AG09319 (cell line): Measurements from ENCODE around the gene HSF5.

Source experiments
- DNase-seq: peaks from one replicate; pipeline ENCODE4 v3.0.0-alpha.2; 2010; ENCODE audit warnings: low read depth; ENCODE audit errors: extremely low read depth
- CTCF ChIP-seq: IDR thresholded peaks from 2 replicates; pipeline ENCODE4 v1.5.1; 2011; ENCODE audit warnings: low read depth, mild to moderate bottlenecking, inconsistent platforms, low read length, moderate library complexity

The HSF5 gene

GRCh38 chr17:58527306-58527705 lies 39.1 kb upstream of the HSF5 start:
- no peak for DNase-seq
- no peak; the same call in none of the 2 replicates for TF ChIP-seq CTCF

- DNase-seq: peak; percentile 44
- no peak for TF ChIP-seq CTCF
Observed at GRCh38 chr17:58525239-58525638, 37.0 kb upstream of the HSF5 start.

GRCh38 chr17:58521680-58522079 lies 33.5 kb upstream of the HSF5 start:
- DNase-seq: no peak

GRCh38 chr17:58520843-58521430 lies 32.7 kb upstream of the HSF5 start:
- no peak for DNase-seq
- peak; percentile 16 for TF ChIP-seq CTCF

More at GRCh38 chr17:58521680-58522079, 33.5 kb upstream of the HSF5 start:
- no peak for TF ChIP-seq CTCF

GRCh38 chr17:58517928-58518609 lies 29.9 kb upstream of the HSF5 start:
- TF ChIP-seq CTCF: no peak
- DNase-seq: peak; percentile 100

- no peak for TF ChIP-seq CTCF
- DNase-seq: no peak
Observed at GRCh38 chr17:58517378-58517927, 29.2 kb upstream of the HSF5 start.

- no peak for DNase-seq
- no peak for TF ChIP-seq CTCF
Observed at GRCh38 chr17:58516644-58517377, 28.6 kb upstream of the HSF5 start.
